ENCODE measurements around the gene RALGAPA1.
"Not testable (repeated sequence)": the region's sequence is repeated elsewhere in the genome, so short reads cannot be mapped to it uniquely, and the experiment has no call there.

Gene RALGAPA1

GRCh38 chr14:35626947-35627346 is 182.1 kb downstream of the RALGAPA1 start:
- not testable (repeated sequence) for DNase-seq (ENCODE audit: low read depth in 2 of 2)

DNA sequence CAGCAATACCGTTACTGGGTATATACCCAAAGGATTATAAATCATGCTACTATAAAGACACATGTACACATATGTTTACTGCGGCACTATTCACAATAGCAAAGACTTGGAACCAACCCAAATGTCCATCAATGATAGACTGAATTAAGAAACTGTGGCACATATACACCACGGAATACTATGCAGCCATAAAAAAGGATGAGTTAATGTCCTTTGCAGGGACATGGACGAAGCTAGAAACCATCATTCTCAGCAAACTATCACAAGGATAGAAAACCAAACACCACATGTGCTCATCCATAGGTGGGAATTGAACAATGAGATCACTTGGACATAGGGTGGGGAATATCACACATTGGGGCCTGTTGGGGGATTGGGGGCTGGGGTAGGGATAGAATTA is 187.1 kb downstream of the RALGAPA1 start:
- not testable (repeated sequence) for DNase-seq (ENCODE audit: low read depth in 2 of 2)

DNA sequence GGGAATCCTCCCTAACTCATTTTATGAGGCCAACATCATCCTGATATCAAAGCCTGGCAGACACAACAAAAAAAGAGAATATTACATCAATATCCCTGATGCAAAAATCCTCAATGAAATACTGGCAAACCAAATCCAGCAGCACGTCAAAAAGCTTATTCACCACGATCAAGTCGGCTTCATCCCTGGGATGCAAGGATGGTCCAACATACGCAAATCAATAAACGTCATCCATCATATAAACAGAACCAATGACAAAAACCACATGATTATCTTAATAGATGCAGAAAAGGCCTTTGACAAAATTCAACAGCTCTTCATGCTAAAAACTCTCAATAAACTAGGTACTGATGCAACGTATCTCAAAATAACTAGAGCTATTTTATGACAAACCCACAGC is 189.1 kb downstream of the RALGAPA1 start:
- not testable (repeated sequence) for DNase-seq (ENCODE audit: low read depth in 2 of 2)

DNA sequence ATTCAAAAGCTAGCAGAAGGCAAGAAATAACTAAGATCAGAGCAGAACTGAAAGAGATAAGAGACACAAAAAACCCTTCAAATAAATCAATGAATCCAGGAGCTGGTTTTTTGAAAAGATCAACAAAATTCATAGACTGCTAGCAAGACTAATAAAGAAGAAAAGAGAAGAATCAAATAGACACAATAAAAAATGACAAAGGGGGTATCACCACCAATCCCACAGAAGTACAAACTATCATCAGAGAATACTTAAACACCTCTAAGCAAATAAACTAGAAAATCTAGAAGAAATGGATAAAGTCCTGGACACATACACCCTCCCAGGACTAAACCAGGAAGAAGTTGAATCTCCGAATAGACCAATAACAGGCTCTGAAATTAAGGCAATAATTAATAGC is 189.6 kb downstream of the RALGAPA1 start:
- DNase-seq (ENCODE audit: low read depth in 2 of 2): not testable (repeated sequence)

DNA sequence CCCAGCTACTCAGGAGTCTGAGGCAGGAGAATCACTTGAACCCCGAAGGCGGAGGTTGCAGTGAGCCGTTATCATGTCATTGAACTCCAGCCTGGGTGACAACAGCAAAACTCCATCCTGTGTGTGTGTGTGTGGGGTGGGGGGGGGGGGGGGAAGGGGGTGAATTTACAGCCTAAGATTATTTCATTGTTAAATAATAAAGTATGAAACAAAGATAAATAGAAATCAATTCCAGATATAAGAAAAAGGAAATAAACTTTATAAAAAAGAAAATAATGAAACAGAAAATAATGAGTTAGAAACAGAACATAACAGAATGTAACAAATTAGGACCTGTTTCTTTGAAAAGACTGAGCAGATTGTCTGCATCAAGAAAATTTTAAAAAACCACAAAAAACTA is 191.6 kb downstream of the RALGAPA1 start:
- DNase-seq (ENCODE audit: low read depth in 2 of 2): no peak

DNA sequence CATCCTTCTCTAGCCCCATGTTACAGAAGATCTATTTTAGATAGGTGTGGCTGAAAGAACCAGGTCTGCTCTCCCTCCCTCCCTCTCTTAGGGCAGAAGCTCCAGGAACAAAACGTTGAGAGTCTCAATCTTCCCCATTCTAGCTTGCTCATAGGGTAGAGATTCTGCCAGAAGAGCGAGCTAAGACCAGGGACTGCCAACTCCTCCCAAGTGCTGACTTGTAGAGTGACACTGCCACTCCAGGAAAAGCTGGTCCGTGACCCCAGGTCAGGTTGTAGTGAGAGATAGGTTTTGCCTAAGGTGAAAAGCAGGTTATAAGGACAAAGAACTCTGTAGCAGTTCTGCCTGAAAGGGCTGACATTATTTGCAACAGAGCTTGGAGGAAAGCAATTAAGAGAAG is 201.7 kb downstream of the RALGAPA1 start:
- DNase-seq (ENCODE audit: low read depth in 2 of 2): no peak

- no peak for DNase-seq (ENCODE audit: low read depth in 2 of 2)
These were observed 208.8 kb downstream of the RALGAPA1 start for GRCh38 chr14:35600253-35600652.

DNA sequence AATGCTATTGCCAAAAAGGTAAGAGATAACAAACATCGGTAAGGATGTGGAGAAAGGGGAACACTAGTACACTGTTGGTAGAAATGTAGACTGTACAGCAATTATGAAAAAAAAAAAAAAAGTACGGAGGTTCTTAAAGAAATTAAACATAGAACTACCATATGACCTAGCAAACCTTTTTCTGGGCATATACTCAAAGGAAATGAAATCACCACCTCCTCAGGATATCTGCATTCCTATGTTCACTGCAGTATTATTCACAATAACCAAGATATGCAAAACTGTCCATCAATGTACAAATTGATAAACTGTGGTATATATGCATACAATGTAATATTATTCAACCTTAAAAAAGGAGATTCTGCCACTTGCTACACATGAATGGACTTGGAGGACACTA is 214.5 kb downstream of the RALGAPA1 start:
- DNase-seq (ENCODE audit: low read depth in 2 of 2): no peak

DNA sequence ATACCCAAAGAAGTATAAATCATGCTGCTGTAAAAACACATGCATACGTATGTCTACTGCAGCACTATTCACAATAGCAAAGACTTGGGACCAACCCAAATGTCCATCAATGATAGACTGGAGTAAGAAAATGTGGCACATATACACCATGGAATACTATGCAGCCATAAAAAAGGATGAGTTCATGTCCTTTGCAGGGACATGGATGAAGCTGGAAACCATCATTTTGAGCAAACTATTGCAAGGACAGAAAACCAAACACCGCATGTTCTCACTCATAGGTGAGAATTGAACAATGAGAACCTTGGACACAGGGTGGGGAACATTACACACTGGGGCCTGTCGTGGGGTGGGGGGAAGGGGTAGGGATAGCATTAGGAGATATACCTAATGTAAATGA is 221.7 kb downstream of the RALGAPA1 start:
- not testable (repeated sequence) for DNase-seq (ENCODE audit: low read depth in 2 of 2)

DNA sequence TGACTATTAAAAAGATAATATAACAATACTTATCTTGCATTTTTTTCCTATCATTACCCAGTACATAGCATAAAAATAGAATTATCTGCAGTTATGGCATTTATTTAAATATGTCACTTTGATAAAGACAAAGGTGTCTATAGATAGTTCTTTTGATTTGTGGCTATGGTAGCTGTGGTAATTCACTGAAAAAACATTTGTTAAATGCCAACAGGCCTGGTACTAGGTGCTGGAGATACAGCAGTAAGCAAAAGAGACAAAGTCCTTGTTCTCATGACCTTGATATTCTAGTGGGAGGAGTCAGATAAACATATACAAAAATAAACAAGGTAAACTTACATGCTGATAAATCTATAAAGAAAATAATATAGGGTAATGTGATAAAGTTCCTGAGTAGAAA is 230.5 kb downstream of the RALGAPA1 start:
- DNase-seq (ENCODE audit: low read depth in 2 of 2): no peak

- DNase-seq (ENCODE audit: low read depth in 2 of 2): no peak
These were observed 231.0 kb downstream of the RALGAPA1 start for GRCh38 chr14:35578135-35578534.

GRCh38 chr14:35576856-35577255 is 232.2 kb downstream of the RALGAPA1 start:
- no peak for DNase-seq (ENCODE audit: low read depth in 2 of 2)

DNA sequence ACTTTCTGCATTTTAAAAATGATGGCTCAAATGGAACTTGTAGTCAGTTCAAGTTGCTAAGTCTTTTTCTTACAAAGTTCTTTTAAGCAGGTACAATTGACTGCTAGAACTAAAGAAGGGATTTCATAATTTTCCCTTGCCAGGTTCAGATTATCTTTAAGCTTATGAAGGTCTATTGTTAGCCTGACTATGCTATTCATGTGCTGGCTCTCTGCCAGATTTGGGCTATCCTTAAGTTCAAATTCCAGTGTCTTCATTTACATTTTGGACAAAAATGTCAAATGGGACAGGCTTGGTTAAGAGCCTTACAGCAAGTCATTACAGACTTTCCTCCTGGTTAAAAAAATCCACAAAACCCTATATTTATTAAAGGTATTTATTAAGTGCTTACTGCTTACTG is 232.8 kb downstream of the RALGAPA1 start:
- DNase-seq (ENCODE audit: low read depth in 2 of 2): no peak

DNA sequence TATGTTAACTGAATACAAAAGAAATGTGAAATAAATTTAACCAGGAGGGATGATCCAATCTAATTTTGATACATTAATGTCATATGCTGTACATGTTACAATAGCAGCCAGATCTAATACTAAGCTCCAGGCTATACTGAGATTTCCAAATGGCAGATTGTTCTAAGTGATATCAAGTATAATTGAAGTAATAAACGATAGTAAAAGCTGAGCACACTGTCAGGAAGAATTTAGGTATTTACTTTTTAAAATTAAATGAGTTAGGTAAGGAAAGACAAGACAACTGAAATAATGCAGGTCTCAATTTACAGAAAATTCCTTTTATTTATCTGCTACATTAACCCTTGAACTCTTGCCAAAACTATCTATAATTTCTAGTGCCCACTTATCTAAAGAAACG is 235.2 kb downstream of the RALGAPA1 start:
- no peak for DNase-seq (ENCODE audit: low read depth in 2 of 2)

DNA sequence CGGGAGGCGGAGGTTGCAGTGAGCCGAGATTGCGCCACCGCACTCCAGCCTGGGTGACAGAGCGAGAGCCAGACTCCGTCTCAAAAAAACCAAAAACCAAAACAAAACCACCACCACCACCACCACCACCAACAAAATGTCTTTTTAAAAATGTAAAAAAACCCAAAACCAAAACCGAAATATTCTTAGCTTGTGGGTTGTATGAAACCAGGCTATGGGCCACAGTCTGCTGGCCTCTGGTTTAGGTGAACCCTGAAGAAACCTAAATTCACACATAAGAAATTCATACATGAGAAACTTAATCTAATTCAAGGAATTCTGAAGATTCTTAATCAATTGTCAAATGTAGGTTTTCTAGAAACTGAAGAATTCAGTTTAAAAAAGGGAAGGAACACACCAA is 237.5 kb downstream of the RALGAPA1 start:
- no peak for DNase-seq (ENCODE audit: low read depth in 2 of 2)

DNA sequence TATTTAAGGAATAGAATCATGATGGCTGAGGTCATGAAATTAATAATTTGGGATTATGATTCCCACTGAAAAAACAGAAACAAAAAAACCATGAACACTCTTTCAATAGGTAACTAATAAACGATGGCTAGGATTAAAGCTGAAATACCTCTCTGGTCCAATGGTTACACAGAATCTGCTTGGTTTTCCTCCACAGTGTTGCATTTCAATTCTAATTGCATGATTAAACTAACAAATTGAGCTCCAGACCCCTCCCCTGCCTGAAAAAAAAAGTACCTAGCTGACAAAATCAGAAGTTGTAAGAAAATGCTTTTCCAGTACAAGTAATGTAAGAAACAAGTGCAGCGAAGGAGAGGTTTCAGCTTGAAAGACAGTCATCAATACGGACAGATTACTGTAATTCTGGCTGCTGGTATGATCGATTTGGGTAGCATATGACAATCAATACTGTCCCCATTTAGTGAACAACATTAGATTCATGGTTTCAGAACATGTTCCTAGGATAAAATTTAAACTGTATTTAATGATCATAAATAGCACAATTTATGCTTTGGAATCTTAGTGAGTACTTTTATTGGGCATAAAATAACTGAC is 243.1 kb downstream of the RALGAPA1 start:
- no peak for DNase-seq (ENCODE audit: low read depth in 2 of 2)

GRCh38 chr14:35558680-35559079 is 250.4 kb downstream of the RALGAPA1 start:
- DNase-seq (ENCODE audit: low read depth in 2 of 2): no peak

DNA sequence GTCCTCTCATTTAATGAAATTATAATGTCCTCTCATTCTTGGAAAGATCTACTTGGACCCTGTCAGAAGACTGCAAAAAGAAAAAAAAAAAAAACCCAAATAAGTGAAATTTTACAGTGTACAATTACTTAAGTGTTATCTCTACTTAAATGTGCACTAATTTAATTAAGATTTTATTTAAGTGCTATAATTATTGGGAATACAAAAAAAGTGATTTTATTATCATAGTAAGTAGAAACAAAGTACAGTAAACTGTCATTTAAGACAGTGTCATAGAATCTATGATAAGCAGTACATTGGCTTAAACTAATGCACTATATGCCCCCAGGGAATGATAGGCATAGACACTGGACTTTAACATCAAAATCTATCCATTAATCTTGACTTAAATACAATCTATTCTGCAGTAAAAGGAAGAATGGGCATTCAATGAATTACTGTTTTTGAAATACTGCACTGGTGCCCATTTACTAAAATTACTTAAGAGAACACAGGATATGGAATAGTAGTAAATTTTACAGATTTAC is 251.8 kb downstream of the RALGAPA1 start:
- no peak for DNase-seq (ENCODE audit: low read depth in 2 of 2)

- DNase-seq (ENCODE audit: low read depth in 2 of 2): no peak
These were observed 252.5 kb downstream of the RALGAPA1 start for GRCh38 chr14:35556548-35556947.

DNA sequence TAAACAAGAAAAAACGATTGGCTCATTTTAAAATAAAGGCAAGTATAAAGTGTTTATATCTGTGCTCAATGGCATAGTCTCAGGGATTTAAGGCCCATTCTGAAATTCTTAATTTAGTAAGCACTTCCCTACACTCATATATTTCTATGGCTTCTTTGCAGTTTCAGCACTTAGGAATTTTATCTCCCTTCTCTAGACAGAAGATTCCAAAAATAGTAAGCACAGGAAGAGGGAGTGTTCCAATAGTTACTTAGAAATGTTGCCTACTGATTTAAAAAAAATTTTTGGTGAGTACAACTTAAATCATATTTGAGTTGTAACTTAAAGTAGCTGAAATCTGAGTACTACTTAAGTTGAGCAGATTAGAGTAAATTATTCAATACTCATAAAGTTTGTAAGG is 255.3 kb downstream of the RALGAPA1 start:
- DNase-seq (ENCODE audit: low read depth in 2 of 2): no peak

DNA sequence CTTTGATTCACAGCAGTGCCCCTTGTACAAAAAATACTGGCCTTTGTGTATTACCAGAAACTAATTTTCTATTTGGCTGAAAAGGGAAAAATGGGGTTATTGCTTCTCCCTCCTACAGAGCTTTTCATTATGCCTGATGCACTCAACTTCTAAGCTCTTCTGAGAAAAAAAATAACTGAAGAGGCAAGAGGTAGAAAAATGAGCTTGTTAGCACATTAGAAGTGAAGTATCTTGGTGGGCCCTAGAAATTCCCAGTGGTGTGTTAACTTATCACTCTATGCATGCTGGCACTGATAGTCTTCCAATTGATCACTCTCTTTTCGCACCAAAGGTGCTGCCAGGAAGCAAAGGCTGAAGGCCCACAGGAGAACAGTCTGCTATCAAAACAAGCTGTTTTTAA is 258.0 kb downstream of the RALGAPA1 start:
- DNase-seq (ENCODE audit: low read depth in 2 of 2): no peak

- no peak for DNase-seq (ENCODE audit: low read depth in 2 of 2)
These were observed 259.5 kb downstream of the RALGAPA1 start for GRCh38 chr14:35549551-35549950.

DNA sequence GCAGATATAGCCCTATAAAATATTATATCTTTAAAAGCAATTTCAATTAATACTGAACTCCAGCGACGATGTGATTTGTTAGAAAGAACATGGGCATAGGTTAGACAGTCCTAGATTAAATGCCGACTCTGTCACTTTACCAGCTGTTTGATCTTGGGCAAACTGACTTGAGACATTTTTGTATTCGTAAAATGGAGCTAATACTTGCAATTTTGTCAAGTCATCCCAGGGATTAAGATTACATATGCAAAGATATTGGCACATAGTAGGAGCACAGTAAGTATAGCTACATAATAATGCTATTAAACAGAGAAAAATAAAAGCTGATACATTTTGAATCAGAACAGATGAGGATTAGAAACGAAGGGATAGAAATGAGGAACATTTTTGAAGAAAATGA is 266.1 kb downstream of the RALGAPA1 start:
- DNase-seq (ENCODE audit: low read depth in 2 of 2): no peak

DNA sequence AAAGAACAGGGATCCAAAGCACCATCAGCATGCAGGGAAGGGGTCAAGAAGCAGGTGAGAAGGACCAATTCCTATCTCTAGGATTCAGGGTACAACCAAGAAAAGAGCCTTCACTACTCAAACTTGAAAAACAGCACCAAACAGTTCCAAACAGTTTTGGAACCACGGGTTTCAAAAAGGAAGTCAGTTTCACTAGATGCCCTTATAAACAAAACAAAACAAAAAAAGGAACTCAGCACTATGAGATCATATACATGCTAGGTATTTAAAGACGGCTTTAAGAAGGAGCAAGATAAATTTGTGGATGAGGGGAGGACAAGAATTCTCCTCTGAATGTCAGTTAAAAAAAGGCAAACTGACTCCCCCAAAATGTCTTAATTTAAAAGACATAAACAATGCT is 269.1 kb downstream of the RALGAPA1 start:
- no peak for DNase-seq (ENCODE audit: low read depth in 2 of 2)
